ENCODE measurements around the gene MTIF3.

MTIF3 gene

DNA sequence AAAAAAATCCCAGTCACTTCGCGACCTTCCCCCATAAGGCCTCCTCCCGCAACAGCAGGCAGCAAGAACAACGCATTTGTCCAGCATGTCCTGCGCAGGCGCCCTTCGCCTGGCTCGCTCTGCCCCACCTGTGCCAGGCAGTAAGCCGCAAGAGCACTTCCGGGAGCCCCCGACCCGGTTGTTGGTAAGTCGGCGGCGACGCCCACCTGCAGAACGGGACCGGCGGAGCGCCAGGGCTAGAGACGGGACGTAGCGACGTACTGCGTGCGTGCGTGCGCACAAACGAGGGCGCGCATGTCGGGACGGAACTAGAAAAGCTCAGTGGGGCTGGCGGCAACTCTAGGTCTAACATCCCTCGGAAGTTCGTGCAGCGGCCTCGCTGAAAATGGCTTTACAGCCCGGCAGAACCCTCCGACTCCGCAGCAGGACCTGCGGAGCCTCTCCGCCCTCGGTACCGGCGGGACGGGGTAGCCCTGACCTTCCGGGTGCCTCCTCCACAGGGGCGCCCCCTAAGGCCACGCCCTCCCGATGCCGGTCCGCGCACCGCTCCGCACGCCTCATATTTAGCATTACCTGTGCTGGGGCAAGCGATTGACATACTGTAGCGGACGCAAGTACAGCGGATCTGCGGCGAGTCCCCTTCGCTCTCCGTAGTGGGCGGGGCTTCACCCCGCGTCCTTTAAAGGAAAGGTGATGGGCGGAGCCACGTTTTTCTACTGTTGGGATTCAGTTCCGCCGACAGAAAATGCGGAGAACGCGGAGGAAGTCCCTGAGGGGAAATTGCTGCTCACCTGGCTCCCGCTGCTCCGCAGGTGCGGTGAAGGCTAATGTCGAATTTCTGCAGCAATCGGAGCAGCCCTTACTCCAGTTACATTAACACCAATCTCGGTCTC, at the start of gene MTIF3:
Gene MTIF3 (minus strand): TSS at position 629 of the 893 bp plus-strand sequence. CDS start 10,116 bp downstream, outside the sequence.
- intact Hi-C loops (cut with DNase I): loop anchor here (1.0 to 2.0 kb wide), 2 partner anchors 25 to 170 kb away; partner anchors contain the start of genes GTF3A and LNX2
- peak; percentile 88 to 99 (median 93) for DNase-seq

DNA sequence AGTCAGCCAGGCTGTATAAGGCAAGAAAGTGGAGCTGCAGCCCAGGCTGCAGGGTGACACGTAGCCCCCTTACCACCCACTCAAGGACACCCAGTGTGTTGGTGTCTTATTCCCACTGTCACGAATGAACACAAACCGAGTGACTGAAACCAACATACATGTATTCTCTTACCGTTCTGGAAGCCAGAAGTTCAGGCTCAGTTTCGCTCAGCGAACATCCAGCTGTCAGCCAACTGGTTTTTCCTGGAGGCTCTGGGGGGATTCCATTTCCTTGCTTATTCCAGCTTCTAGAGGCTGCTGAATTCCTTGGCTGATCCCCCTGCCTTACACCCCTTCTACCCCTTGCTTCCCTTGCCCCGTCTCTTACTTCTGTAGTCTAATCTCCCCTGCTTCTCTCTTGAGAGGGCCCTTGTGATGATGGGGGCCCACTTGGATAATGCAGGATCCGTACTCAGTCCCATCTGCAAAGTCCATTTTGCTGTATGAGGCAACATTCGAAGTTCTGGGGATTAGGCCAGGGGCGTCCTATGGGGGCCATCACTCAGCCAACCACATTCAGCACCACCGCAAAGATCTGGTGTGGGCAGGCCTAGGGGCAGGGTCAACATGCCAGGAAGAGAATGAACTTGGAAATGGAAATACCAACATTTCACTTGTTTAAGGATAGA, 47.3 kb upstream of the MTIF3 start:
- intact Hi-C loops (cut with DNase I): no loop called here

GRCh38 chr13:27496536-27497273, 46.3 kb upstream of the MTIF3 start:
- intact Hi-C loops (cut with DNase I): no loop called here
- DNase-seq: peak in 1 of 10 donors; percentile 21

More for the DNA sequence above, 47.3 kb upstream of the MTIF3 start:
- no peak for DNase-seq

GRCh38 chr13:27496006-27496405, 45.6 kb upstream of the MTIF3 start:
- DNase-seq: no peak
- intact Hi-C loops (cut with DNase I): no loop called here

DNA sequence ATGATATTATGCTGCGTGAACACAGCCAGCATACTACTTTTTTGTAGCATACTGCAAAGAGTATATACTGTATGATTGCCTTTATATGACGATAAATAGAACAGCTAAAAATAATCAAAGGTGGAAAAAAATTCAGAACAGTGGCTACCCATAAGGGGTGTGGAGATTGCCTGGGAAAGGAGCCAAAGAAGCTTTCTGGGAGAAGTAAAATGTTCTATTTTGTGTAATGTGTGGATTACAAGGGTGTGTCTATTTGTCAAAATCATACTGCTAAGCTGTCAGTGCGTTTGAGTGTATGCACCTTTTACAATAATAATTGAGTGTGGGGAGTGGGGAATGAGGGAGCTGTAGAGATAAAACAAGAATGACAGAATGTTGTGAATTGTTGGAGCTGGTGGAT, 45.2 kb upstream of the MTIF3 start:
- no peak for DNase-seq
- intact Hi-C loops (cut with DNase I): no loop called here

GRCh38 chr13:27493981-27494380, 43.6 kb upstream of the MTIF3 start:
- intact Hi-C loops (cut with DNase I): no loop called here

DNA sequence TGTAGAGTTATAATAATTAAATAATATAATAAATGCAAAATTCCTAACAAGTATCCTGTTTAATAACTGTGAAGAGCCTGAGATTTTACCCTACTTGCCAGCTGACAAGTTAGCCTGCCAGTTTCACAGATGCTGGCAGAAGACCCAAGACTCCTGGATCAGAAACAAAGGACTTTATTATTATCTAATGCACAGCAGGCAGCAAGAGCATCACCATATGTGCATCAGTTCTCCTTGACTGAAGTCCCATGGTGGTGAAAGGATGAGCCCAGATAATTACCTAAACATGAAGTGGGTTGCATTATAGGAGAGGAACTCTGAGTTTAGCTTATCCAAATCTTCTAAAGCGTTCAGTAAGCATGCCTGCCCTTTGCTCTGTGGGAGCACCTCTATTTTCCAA, 39.1 kb upstream of the MTIF3 start:
- intact Hi-C loops (cut with DNase I): no loop called here

More at GRCh38 chr13:27493981-27494380, 43.6 kb upstream of the MTIF3 start:
- no peak for DNase-seq

GRCh38 chr13:27487776-27488175, 37.4 kb upstream of the MTIF3 start:
- intact Hi-C loops (cut with DNase I): no loop called here
- DNase-seq: no peak

More for the DNA sequence above, 39.1 kb upstream of the MTIF3 start:
- no peak for DNase-seq

GRCh38 chr13:27483421-27483820, 33.1 kb upstream of the MTIF3 start:
- intact Hi-C loops (cut with DNase I): no loop called here
- DNase-seq: no peak

GRCh38 chr13:27482983-27483382, 32.6 kb upstream of the MTIF3 start:
- intact Hi-C loops (cut with DNase I): no loop called here
- no peak for DNase-seq

- DNase-seq: peak in 1 of 10 donors; percentile 26
- intact Hi-C loops (cut with DNase I): no loop called here
Observed at GRCh38 chr13:27481766-27482165, 31.4 kb upstream of the MTIF3 start.

GRCh38 chr13:27476943-27477703, 26.8 kb upstream of the MTIF3 start:
- intact Hi-C loops (cut with DNase I): no loop called here
- DNase-seq: no peak

DNA sequence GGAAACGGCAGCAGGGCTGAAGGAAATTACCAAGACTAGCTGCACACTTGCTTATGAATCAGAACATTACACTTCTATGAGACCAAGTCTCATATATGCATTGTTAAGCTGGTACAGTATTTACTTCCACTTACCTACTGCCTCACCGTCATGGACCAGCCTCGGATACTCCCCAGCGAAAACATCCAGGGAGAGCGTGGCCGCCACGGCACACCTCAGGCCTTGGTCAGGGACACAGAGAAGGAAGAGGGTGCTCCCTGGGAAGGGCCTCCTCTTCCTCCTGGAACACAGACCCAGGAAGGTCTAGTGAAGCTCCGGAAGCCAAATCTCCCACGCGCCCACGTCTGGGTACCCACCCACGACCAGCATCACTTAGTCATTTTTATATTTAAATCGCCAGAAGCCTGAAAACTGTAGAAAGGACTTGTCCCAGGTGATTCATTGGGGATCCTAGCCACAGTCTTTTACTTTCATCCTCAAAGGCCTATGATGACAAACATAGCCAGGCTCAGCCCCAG, 24.4 kb upstream of the MTIF3 start:
- intact Hi-C loops (cut with DNase I): no loop called here
- peak in 6 of 10 donors; percentile 16 to 91 (median 30) for DNase-seq

GRCh38 chr13:27472941-27473340, 22.6 kb upstream of the MTIF3 start:
- intact Hi-C loops (cut with DNase I): no loop called here
- no peak for DNase-seq

- intact Hi-C loops (cut with DNase I): no loop called here
Observed at GRCh38 chr13:27472441-27472840, 22.1 kb upstream of the MTIF3 start.

GRCh38 chr13:27470075-27470820, 19.9 kb upstream of the MTIF3 start:
- intact Hi-C loops (cut with DNase I): no loop called here
- no peak for DNase-seq

More at GRCh38 chr13:27472441-27472840, 22.1 kb upstream of the MTIF3 start:
- no peak for DNase-seq

GRCh38 chr13:27466513-27466912, 16.1 kb upstream of the MTIF3 start:
- intact Hi-C loops (cut with DNase I): no loop called here
- DNase-seq: peak in 1 of 10 donors; percentile 10

GRCh38 chr13:27465611-27466010, 15.2 kb upstream of the MTIF3 start:
- no peak for DNase-seq
- intact Hi-C loops (cut with DNase I): no loop called here

DNA sequence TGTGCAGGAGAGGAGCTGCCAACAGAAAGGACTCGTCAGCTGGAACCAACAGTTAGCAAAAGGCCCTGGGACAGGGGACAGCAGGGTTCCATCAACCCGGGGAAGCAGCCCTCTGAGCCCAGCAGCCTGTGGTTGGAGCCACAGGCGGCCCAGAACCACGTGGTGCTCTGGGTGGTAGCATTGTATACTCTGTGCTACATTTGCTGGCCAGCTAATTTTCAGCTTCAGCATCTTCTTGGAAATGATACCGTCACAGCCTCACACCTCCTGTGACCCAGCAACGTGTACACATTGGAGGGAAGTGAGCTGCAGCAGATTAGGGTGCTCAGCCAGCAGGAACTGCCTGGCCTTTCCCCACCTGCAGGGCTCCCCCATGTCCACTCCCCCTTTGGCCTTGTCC, 13.1 kb upstream of the MTIF3 start:
- intact Hi-C loops (cut with DNase I): no loop called here
- DNase-seq: no peak

Data from posterior cingulate gyrus (tissue), 11 donors.